Endothelial cell of coronary artery (primary cell): Measurements from ENCODE around the gene SPATS2L. TPM values are rescaled to one million over a fixed set of nuclear protein-coding genes. Genes with fewer than 3 reads are reported as not detected.

Experiments used
- total RNA-seq: library from RNA; depleted of rRNA; stranded (reverse); fragments of >200 nt; gene quantifications from 2 replicates; pipeline ENCODE4 v1.2.3, GENCODE V29; 2014

The SPATS2L gene
- 26.7 and 27.0 TPM in 2 replicates for total RNA-seq

GRCh38 chr2:200306196-200306930, at the start of gene SPATS2L:
SPATS2L (plus strand) TSS chr2:200306693; CDS start chr2:200389245, 82,552 bp downstream.

GRCh38 chr2:200509612-200510433, 203.3 kb downstream of the SPATS2L start, which contains the start of gene KCTD18:
KCTD18 (minus strand) TSS chr2:200510068; CDS start chr2:200507016, 3,052 bp downstream.

GRCh38 chr2:200525882-200526651, 219.6 kb downstream of the SPATS2L start, which contains the start of gene SGO2:
SGO2 (plus strand) TSS chr2:200526207; CDS start chr2:200532976, 6,769 bp downstream.

Other genes with a start within 250 kb of the SPATS2L start
- gene KCTD18, start 203.4 kb downstream of the SPATS2L start, total RNA-seq = 7.8 and 9.7 TPM in 2 replicates
- 4.3 and 9.0 TPM in 2 replicates for gene SGO2, start 219.5 kb downstream of the SPATS2L start, total RNA-seq